ENCODE results near the gene MAGEC3. TPM values are rescaled to one million over a fixed set of nuclear protein-coding genes. Genes with fewer than 3 reads are reported as not detected.

Gene MAGEC3
- total RNA-seq, 1 donor from 2014 or later: not detected

- ATAC-seq (ENCODE audit: poor library complexity) (no peak), DNase-seq (no peak)
- intact Hi-C loops (cut with DNase I): no loop called here
Measured at GRCh38 chrX:141936080-141936479, 98.0 kb downstream of the MAGEC3 start.

GRCh38 chrX:141941234-141941633 is 103.1 kb downstream of the MAGEC3 start:
- ATAC-seq (ENCODE audit: poor library complexity) (no peak), DNase-seq (no peak)
- intact Hi-C loops (cut with DNase I): no loop called here

GRCh38 chrX:141945426-141945825 is 107.3 kb downstream of the MAGEC3 start:
- no peak for DNase-seq
- ATAC-seq (ENCODE audit: poor library complexity): no peak
- intact Hi-C loops (cut with DNase I): no loop called here

- no peak for DNase-seq
- intact Hi-C loops (cut with DNase I): no loop called here
- no peak for ATAC-seq (ENCODE audit: poor library complexity)
Measured at GRCh38 chrX:141947350-141947749, 109.2 kb downstream of the MAGEC3 start.

Other genes starting within 250 kb of the MAGEC3 start
- gene SPANXA2, start 248.6 kb upstream of the MAGEC3 start, total RNA-seq: not detected
- gene SPANXD, start 139.6 kb upstream of the MAGEC3 start, total RNA-seq: not detected
- gene MAGEC1, start 65.6 kb downstream of the MAGEC3 start, total RNA-seq: not detected